NT2/D1 (cell line): Measurements from ENCODE around the gene CHN1.

Source experiments
- YY1 ChIP-seq: IDR thresholded peaks from 2 replicates; pipeline ENCODE4 v1.6.1; 2011; ENCODE audit not compliant: insufficient read length, insufficient read depth
- ZNF274 ChIP-seq: IDR thresholded peaks from 2 replicates; pipeline ENCODE4 v1.6.1; 2011; ENCODE audit warnings: mild to moderate bottlenecking, low read depth, low read length

DNA sequence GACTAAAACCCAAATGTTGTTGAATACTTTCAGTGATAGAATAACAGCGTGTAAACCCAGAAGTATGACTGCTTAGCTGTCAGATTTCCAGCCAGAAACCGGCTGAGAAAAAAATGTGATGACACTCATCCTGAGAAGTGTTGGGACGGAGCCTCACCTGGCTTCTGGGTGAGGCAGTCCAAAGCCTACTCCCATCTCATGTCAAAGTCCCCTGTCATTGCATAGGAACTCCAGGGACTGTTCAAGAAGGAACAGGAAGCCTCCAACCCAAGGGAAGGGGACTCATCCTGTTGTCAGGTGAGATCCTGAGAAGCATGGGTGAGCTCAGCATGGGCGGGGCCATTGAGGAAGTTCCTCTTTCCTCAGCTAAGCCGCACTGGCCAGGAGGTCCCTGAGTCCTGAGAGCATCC is 229.6 kb downstream of the CHN1 start:
- no peak for TF ChIP-seq YY1
- no peak for TF ChIP-seq ZNF274
